PC-9 (cell line): ENCODE data around the gene SORBS1. TPM values are rescaled to one million over a fixed set of nuclear protein-coding genes. Genes with fewer than 3 reads are reported as not detected.

Source experiments
- BruUV-seq: library from RNA; stranded (reverse); fragments of 400-500 nt; replicated peaks from 2 replicates; lab custom pipeline; 2021; lab: Mats Ljungman, UMichigan
- CTCF ChIA-PET: fragments of 300-600 bp; sonication (Branson Sonifier 250); formaldehyde crosslinking; loops from one replicate; lab custom pipeline; 2022; ENCODE audit warnings: antibody characterized with exemption; lab: Charles Lee
- POLR2A ChIA-PET: fragments of 300-600 bp; sonication (Branson Sonifier 250); formaldehyde crosslinking; loops from one replicate; lab custom pipeline; 2022; ENCODE audit warnings: antibody characterized with exemption; ENCODE audit not compliant: unreplicated experiment; lab: Charles Lee
- DNase-seq, 2 experiments: peaks; one replicate each; pipeline versions ENCODE4 v3.0.0 to v3.0.0-alpha.2; 2015 to 2022; ENCODE audit warnings: mixed read lengths in 1 of 2
- H2AFZ ChIP-seq: fragments of 200-600 bp; sonication (generic); 2 replicates; pipeline ENCODE4 v1.8.1; 2017; ENCODE audit warnings: antibody characterized with exemption
- H3F3A ChIP-seq: fragments of 200-600 bp; sonication (generic); 2 replicates; pipeline ENCODE4 v1.8.1; 2017; ENCODE audit warnings: antibody characterized with exemption, mild to moderate bottlenecking, low read depth; ENCODE audit not compliant: insufficient read depth
- H3K27ac ChIP-seq: fragments of 200-600 bp; sonication (generic); 2 replicates; pipeline ENCODE4 v1.6.1; 2016; ENCODE audit warnings: mixed run types
- H3K27me3 ChIP-seq: fragments of 200-600 bp; sonication (generic); 2 replicates; pipeline ENCODE4 v1.6.1; 2016; ENCODE audit warnings: low read depth, mixed run types; ENCODE audit not compliant: insufficient read depth
- H3K36me3 ChIP-seq: fragments of 200-600 bp; sonication (generic); 2 replicates; pipeline ENCODE4 v1.6.1; 2016; ENCODE audit warnings: low read depth, mixed run types
- H3K4me1 ChIP-seq: fragments of 200-600 bp; sonication (generic); replicated peaks from 2 replicates; pipeline ENCODE4 v1.6.1; 2016; ENCODE audit warnings: mixed run types; ENCODE audit not compliant: insufficient read depth
- H3K4me2 ChIP-seq: fragments of 200-600 bp; sonication (generic); 2 replicates; pipeline ENCODE4 v1.6.1; 2017; ENCODE audit warnings: mixed run types
- H3K4me3 ChIP-seq: fragments of 200-600 bp; sonication (generic); 2 replicates; pipeline ENCODE4 v1.6.1; 2016; ENCODE audit warnings: mixed run types
- H3K79me2 ChIP-seq: fragments of 200-600 bp; sonication (generic); 2 replicates; pipeline ENCODE4 v1.6.1; 2017; ENCODE audit warnings: low read depth, mixed run types
- H3K9me2 ChIP-seq: fragments of 200-600 bp; sonication (generic); 2 replicates; pipeline ENCODE4 v1.8.1; 2017; ENCODE audit warnings: mild to moderate bottlenecking; ENCODE audit not compliant: insufficient read depth
- H3K9me3 ChIP-seq: fragments of 200-600 bp; sonication (generic); 2 replicates; pipeline ENCODE4 v1.8.1; 2016; ENCODE audit warnings: low read depth; ENCODE audit not compliant: insufficient read depth
- H4K20me1 ChIP-seq: fragments of 200-600 bp; sonication (generic); 2 replicates; pipeline ENCODE4 v1.8.1; 2017; ENCODE audit not compliant: insufficient read depth
- CTCF ChIP-seq: fragments of 200-600 bp; sonication (generic); conservative IDR thresholded peaks from 2 replicates; pipeline ENCODE4 v1.6.1; 2017; ENCODE audit warnings: mixed run types, antibody characterized with exemption, mild to moderate bottlenecking, moderate library complexity
- EZH2 ChIP-seq: fragments of 200-600 bp; sonication (generic); IDR thresholded peaks from 2 replicates; pipeline ENCODE4 v1.8.0; 2017; ENCODE audit warnings: antibody characterized with exemption, low read depth
- intact Hi-C: fragments of 100-400 bp; cut with micrococcal nuclease; formaldehyde crosslinking; loops from one replicate; pipeline ENCODE4 v1.10.0; 2022; ENCODE audit not compliant: unreplicated experiment
- total RNA-seq: library from RNA; stranded (reverse); gene quantifications from 2 replicates; pipeline ENCODE4 v1.2.3, GENCODE V29; 2021

Gene SORBS1
- total RNA-seq, 1 experiment from 2014 or later: 5.0 TPM

DNA sequence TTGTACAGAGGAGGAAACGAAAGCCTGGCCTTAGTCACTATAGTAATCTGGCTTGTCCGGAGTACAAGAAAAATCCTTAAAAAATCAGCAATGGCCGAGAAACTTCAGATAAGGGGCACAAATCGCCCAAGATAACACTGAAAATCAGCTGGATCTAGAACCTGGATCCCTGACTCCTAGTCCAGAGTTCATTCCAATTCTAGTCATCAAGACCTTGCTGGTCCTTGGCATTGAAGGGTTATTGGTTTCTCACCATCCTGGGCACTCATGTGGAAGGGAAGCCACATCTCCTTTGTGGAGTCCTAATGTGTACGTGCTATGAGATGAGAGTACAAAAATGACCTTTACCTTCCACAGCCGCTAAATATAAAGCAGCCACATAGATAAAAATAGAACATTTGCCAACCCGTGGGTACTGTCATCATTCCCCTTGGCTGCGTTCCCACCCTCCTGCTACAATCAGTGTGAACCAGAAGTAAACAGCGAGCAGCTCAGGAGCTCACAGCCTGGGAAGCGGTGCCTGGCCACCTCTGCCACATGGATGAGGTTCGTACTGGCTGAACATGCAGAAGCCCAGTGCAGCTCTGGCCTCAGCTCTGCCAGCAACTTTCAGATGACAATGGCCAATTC, 154.4 kb downstream of the SORBS1 start:
- no peaks in the 10 kb centered on the region for H3K27me3 ChIP-seq
- no peaks in the 10 kb centered on the region for H4K20me1 ChIP-seq
- H3K4me3 ChIP-seq: no peak overlapping the region
- ChIA-PET CTCF (no interaction called here), POLR2A (interaction anchor here (0.6 to 0.8 kb wide), 3 partner anchors 147 to 1936 kb away, joined by 4 to 7 read pairs (median 7); no protein-coding TSS in a partner anchor)
- peaks cover 58% of the 10 kb centered on the region for H3K4me1 ChIP-seq
- H3K9me2 ChIP-seq: no peaks in the 10 kb centered on the region
- intact Hi-C loops: no loop called here
- no peak overlapping the region for H2AFZ ChIP-seq
- DNase-seq: peak; percentile 61 to 93
- no peaks in the 10 kb centered on the region for H3K79me2 ChIP-seq
- H3K36me3 ChIP-seq: no peaks in the 10 kb centered on the region
- peak overlapping the region; percentile 100 for H3K27ac ChIP-seq
- peaks cover 51% of the 10 kb centered on the region for H3F3A ChIP-seq
- H3K9me3 ChIP-seq: no peaks in the 10 kb centered on the region
- H3K4me2 ChIP-seq: peak overlapping the region; percentile 82
- BruUV-seq: no TSS peak
- TF ChIP-seq CTCF: no peak
- no peak for TF ChIP-seq EZH2

DNA sequence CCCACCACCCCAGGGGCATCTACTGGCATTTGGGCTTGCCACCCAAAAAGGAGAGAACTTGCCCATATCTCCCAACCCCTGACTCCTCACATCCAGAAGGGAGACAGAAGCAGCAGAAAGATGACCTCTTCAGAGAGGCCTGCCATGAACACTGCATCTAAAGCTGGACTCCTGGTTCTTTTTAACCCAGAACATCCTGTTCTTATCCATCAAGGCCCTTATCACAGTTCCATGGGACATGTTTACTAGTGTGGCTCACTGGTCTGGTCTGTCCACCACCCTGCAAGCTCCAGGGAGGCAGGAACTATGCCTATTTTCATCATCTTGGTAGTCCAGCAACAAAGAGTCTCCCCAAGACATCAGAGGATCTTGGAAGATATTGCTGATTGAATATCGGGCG, 155.5 kb downstream of the SORBS1 start:
- no peaks in the 10 kb centered on the region for H3K9me3 ChIP-seq
- H2AFZ ChIP-seq: no peak overlapping the region
- H3K27me3 ChIP-seq: no peaks in the 10 kb centered on the region
- no peaks in the 10 kb centered on the region for H4K20me1 ChIP-seq
- H3K36me3 ChIP-seq: no peaks in the 10 kb centered on the region
- no peak for TF ChIP-seq CTCF
- no peak for TF ChIP-seq EZH2
- H3K27ac ChIP-seq: peak overlapping the region; percentile 100
- H3K4me1 ChIP-seq: peaks cover 55% of the 10 kb centered on the region
- H3K9me2 ChIP-seq: no peaks in the 10 kb centered on the region
- H3F3A ChIP-seq: peaks cover 56% of the 10 kb centered on the region
- intact Hi-C loops: no loop called here
- ChIA-PET CTCF (interaction anchor here (0.6 kb wide), 1 partner anchor 179 kb away, joined by 10 read pairs; no protein-coding TSS in a partner anchor), POLR2A (no interaction called here)
- H3K4me3 ChIP-seq: no peak overlapping the region
- no TSS peak for BruUV-seq
- H3K4me2 ChIP-seq: 0 out of 2 replicates have a peak overlapping the region, but pooled peaks have one; percentile 16
- no peak for DNase-seq
- H3K79me2 ChIP-seq: no peaks in the 10 kb centered on the region

DNA sequence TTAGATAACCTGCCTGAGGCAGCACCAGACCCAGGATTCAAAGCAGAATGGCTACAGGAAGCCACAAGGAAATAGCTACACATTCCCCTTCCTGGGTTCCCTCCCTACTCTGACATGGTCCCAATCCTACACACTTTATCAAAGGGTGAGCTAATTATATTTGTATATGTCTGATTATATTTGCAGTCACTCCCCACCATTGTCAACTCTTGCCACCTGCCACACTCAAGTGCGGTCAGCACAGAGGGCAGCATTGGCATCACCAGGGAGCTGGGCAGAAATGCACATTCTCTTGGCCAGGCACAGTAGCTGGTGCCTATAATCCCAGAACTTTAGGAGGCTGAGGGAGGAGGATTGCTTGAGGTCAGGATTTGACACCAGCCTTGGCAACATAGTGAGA, 156.3 kb downstream of the SORBS1 start:
- intact Hi-C loops: no loop called here
- peaks cover 47% of the 10 kb centered on the region for H3K4me1 ChIP-seq
- H3K9me2 ChIP-seq: no peaks in the 10 kb centered on the region
- H4K20me1 ChIP-seq: no peaks in the 10 kb centered on the region
- ChIA-PET POLR2A (no interaction called here), CTCF (no interaction called here)
- no peaks in the 10 kb centered on the region for H3K79me2 ChIP-seq
- no peak overlapping the region for H3K4me3 ChIP-seq
- no peaks in the 10 kb centered on the region for H3K27me3 ChIP-seq
- H3K4me2 ChIP-seq: no peak overlapping the region
- H3K9me3 ChIP-seq: no peaks in the 10 kb centered on the region
- TF ChIP-seq CTCF (no peak), EZH2 (no peak)
- H3K36me3 ChIP-seq: no peaks in the 10 kb centered on the region
- H2AFZ ChIP-seq: no peak overlapping the region
- H3F3A ChIP-seq: peaks cover 49% of the 10 kb centered on the region
- BruUV-seq: no TSS peak
- DNase-seq: no peak
- H3K27ac ChIP-seq: no peak overlapping the region
